AG08396 (cell line): ENCODE results near the gene SLC9A9.

ENCODE experiments used
- DNase-seq: peaks from one replicate; pipeline ENCODE4 v3.0.0; 2012; ENCODE audit warnings: low spot score, mixed read lengths

Gene SLC9A9

GRCh38 chr3:143843587-143843986, 4.7 kb downstream of the SLC9A9 start:
- no peak for DNase-seq

GRCh38 chr3:143840636-143841035, 7.6 kb downstream of the SLC9A9 start:
- no peak for DNase-seq

GRCh38 chr3:143839980-143840379, 8.3 kb downstream of the SLC9A9 start:
- DNase-seq = no peak

- DNase-seq = no peak
These were observed 11.2 kb downstream of the SLC9A9 start for GRCh38 chr3:143837076-143837475.

- DNase-seq = no peak
These were observed 13.0 kb downstream of the SLC9A9 start for GRCh38 chr3:143835312-143835711.

- DNase-seq = no peak
These were observed 15.8 kb downstream of the SLC9A9 start for GRCh38 chr3:143832433-143832832.

GRCh38 chr3:143831994-143832393, 16.3 kb downstream of the SLC9A9 start:
- no peak for DNase-seq

GRCh38 chr3:143831208-143831607, 17.1 kb downstream of the SLC9A9 start:
- peak; percentile 27 for DNase-seq

GRCh38 chr3:143830786-143831185, 17.5 kb downstream of the SLC9A9 start:
- no peak for DNase-seq

- DNase-seq = no peak
These were observed 18.2 kb downstream of the SLC9A9 start for GRCh38 chr3:143830063-143830462.

GRCh38 chr3:143827425-143827824, 20.8 kb downstream of the SLC9A9 start:
- no peak for DNase-seq

- no peak for DNase-seq
These were observed 22.0 kb downstream of the SLC9A9 start for GRCh38 chr3:143826296-143826695.

- no peak for DNase-seq
These were observed 22.8 kb downstream of the SLC9A9 start for GRCh38 chr3:143825513-143825912.

- DNase-seq = no peak
These were observed 23.4 kb downstream of the SLC9A9 start for GRCh38 chr3:143824735-143825385.

GRCh38 chr3:143822798-143823197, 25.5 kb downstream of the SLC9A9 start:
- no peak for DNase-seq

- no peak for DNase-seq
These were observed 25.9 kb downstream of the SLC9A9 start for GRCh38 chr3:143822374-143822773.

GRCh38 chr3:143821862-143822261, 26.4 kb downstream of the SLC9A9 start:
- DNase-seq = no peak

GRCh38 chr3:143820466-143821221, 27.6 kb downstream of the SLC9A9 start:
- DNase-seq = no peak

GRCh38 chr3:143819890-143820289, 28.4 kb downstream of the SLC9A9 start:
- DNase-seq = no peak

- DNase-seq = no peak
These were observed 33.8 kb downstream of the SLC9A9 start for GRCh38 chr3:143814443-143814889.

- DNase-seq = no peak
These were observed 35.8 kb downstream of the SLC9A9 start for GRCh38 chr3:143812481-143812880.

- DNase-seq = no peak
These were observed 36.7 kb downstream of the SLC9A9 start for GRCh38 chr3:143811602-143812001.

GRCh38 chr3:143810953-143811265, 37.4 kb downstream of the SLC9A9 start:
- no peak for DNase-seq
